NOMO-1 treated with DMSO at 0.1 percent for 48 hours (cell line): ENCODE results near the gene SRF.
A peak's percentile ranks its signal among the peaks of the same experiment; 100 is the strongest.

ENCODE experiments used
- DNase-seq: peaks from one replicate; lab custom pipeline; 2025; ENCODE audit not compliant: unreplicated experiment; lab: John Stamatoyannopoulos, UW

Gene SRF

GRCh38 chr6:43181942-43182860, 11.1 kb downstream of the SRF start, which contains the start of gene CUL9:
Gene CUL9 (plus strand): TSS chr6:43182196. CDS start chr6:43184311, 2,115 bp downstream.
- DNase-seq = peak; percentile 68

GRCh38 chr6:43183441-43183840, 12.4 kb downstream of the SRF start:
- DNase-seq = no peak

- DNase-seq = no peak
These were observed 13.4 kb downstream of the SRF start for GRCh38 chr6:43184268-43184985.

GRCh38 chr6:43185391-43185985, 14.4 kb downstream of the SRF start:
- DNase-seq = no peak

- DNase-seq = no peak
These were observed 14.9 kb downstream of the SRF start for GRCh38 chr6:43186019-43186418.

- no peak for DNase-seq
These were observed 15.6 kb downstream of the SRF start for GRCh38 chr6:43186706-43187105.

- no peak for DNase-seq
These were observed 16.8 kb downstream of the SRF start for GRCh38 chr6:43187821-43188220.

- DNase-seq = no peak
These were observed 17.4 kb downstream of the SRF start for GRCh38 chr6:43188426-43188825.

GRCh38 chr6:43189776-43190304, 18.8 kb downstream of the SRF start:
- no peak for DNase-seq

- DNase-seq = no peak
These were observed 21.8 kb downstream of the SRF start for GRCh38 chr6:43192911-43193310.

GRCh38 chr6:43193929-43194328, 22.9 kb downstream of the SRF start:
- no peak for DNase-seq

- no peak for DNase-seq
These were observed 25.3 kb downstream of the SRF start for GRCh38 chr6:43196337-43196736.

GRCh38 chr6:43199912-43200311, 28.8 kb downstream of the SRF start:
- no peak for DNase-seq

GRCh38 chr6:43200541-43200940, 29.5 kb downstream of the SRF start:
- no peak for DNase-seq

- DNase-seq = no peak
These were observed 31.4 kb downstream of the SRF start for GRCh38 chr6:43202451-43202850.

GRCh38 chr6:43203029-43203717, 32.1 kb downstream of the SRF start:
- DNase-seq = no peak

- no peak for DNase-seq
These were observed 32.6 kb downstream of the SRF start for GRCh38 chr6:43203718-43204095.

- no peak for DNase-seq
These were observed 33.4 kb downstream of the SRF start for GRCh38 chr6:43204271-43205105.

- DNase-seq = no peak
These were observed 34.8 kb downstream of the SRF start for GRCh38 chr6:43205849-43206248.

GRCh38 chr6:43207286-43207685, 36.2 kb downstream of the SRF start:
- no peak for DNase-seq
